GM21423 (cell line): Measurements from ENCODE around the gene DLX2.

Source experiments
- ATAC-seq: cut with Tn5 transposase; IDR thresholded peaks from one replicate; pipeline ENCODE4 v1.9.1; 2021; ENCODE audit warnings: mild to moderate bottlenecking, moderate library complexity; ENCODE audit not compliant: unreplicated experiment

The DLX2 gene

DNA sequence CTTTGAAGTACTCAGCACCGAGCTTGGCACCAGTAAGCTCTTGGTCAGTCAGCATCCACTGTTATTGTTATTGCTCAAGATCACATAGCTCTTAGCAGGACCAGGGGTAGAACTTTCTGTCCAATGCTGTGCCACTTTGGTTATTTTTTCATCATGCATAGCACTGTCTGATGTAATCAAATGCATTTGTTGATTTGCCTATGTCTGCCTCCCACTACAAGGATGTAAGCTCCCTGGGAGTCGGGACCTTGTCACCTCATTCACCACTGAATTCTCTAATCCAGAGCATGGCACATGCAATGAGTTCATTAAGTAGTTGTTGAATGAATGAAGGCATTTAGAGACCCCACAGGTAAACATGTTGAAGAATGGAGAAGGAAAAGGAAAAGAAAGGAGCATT is 46.4 kb downstream of the DLX2 start:
- ATAC-seq = no peak

DNA sequence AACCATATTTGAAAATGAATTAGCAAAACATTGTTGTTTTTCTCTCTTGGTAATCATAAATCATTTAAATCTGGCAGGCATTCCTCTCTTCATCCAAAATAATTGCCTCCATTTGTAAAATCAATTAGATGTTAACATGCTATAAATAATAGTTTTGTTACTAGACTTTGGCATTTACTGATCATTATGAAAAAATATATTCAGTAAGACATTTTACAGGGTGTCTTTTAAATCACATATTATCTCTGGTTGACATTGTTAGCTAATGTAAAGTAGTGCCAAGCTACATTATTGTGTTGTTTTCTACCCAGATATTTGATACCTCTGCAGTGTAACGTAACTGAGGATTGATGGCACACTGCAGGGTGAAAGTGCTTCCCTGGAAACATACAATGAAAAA is 49.2 kb downstream of the DLX2 start:
- no peak for ATAC-seq

DNA sequence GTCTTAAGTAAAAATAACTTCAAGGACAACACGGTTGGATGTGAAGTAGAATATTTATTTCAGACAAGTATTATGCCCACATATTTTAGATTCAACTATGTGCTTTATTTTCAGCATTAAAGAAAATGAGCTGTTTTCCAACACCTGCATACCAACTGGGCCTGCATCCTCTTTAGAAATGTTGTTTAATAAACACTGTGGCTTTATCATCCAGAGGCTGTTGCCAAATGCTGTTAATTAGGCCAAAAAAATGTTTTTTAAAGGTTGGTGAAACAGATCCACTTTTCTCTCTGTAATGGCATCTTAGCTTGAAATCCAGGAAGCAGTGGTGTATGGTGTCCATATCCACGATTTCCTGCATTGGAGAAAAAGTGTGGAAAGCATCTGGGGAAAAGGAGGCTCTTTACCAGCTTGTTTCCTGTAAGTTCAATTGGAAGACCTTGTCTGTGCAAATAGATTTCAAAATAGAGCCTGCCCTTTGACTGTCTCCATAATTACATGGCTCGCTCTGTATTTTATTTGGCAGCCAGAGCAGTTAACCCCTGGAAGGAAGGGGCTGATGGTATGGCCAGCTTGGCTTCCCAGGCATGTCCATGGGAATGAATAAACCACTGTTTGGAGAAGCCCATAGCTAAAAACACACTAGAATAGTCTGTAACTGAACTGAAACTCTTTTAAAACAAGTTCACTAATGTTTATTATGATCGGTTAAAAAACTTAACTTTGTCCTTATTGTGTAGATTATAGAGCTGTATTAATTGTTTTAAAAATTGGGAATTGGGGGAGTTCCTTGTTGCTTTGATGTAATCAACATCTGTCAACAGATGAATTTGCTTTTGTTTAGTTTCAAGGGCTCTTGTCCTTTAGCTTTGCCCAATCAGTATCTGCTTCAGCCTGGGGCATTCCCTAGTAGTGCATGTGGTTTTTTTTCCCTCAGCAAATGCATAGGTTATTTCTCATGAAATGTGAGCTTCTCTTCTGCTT is 50.4 kb downstream of the DLX2 start:
- no peak for ATAC-seq

DNA sequence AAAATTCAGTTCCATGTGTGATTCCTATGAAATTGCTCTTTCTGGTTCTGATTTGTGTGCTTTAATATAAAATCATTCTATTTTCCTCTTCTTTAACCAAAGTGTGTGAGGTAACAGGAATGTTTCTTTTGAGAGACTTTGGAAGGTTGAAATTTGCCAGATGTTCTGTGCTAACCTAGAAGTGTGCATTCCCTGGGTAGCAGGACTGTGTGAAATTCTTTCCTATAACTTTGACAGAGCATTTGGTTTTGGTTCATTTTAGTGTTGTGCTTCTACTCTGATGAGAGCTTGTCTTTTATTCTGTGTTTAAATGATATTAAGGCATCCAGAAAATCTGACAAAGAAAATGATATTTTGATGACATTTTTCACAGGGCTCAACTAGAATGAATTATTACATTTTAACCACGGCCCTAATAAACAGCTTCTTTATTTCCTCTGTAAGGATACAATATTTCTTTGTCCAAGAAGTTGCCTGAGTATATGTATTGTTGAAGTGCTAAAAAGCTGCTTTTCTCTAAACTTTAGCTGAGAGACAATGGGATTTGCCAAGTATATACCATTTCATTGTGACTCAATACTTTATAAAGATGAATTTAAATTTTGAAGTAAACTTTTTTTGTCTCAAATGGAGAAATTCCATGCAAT is 52.1 kb downstream of the DLX2 start:
- ATAC-seq = no peak

DNA sequence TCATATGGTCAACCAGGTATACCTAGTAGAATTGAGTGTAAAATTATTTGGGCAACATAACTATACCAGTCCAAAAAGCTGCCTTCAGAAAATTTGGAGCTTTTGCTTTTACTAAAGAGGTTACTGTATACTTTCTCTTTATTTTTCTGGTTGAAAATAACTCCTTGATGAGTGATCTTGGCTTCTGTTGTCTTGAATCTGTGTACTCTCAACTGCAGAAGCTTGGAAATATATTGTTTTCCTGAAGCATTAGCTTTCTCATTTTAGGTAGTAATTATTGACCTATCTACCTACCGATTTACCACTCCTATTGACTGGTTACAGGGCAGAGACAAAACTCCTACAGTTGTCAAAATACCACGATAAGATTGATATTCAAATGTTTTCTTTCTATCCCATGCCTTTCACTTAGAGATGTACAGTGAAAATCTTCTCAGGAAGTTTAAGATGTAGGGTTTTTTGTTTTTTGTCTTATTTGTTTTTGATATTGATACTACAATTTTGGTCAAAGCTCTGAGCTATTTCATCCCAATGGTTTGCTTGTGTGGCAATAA is 53.1 kb downstream of the DLX2 start:
- ATAC-seq = no peak
